ENCODE data around the gene NAT16. TPM values are rescaled to one million over a fixed set of nuclear protein-coding genes. Genes with fewer than 3 reads are reported as not detected.

Gene NAT16
- total RNA-seq, 1 donor from 2014 or later = 0.16 TPM

DNA sequence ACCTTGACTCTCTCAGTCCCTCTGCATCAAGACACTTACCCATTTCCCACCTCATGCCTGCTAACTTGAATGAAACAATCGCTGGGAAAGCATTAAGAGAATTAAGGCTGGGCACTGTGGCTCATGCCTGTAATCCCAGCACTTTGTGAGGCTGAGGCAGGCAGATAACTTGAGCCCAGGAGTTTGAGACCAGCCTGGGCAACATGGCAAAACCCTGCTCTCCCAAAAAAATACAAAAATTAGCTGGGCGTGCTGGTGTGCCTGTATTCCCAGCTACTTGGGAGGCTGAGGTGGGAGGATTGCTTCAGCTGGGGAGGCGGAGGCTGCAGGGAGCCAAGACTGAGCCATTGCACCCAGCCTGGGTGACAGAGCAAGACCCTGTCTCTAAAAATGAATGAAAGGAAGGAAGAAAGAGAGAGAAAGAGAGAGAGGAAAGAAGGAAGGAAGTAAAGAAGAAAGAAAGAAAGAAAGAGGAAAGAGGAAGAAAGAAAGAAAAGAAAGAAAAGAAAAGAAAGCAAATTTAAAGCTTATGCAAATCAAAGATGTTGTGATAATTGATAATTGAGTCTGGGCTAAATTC is 52.5 kb downstream of the NAT16 start:
- H3K27me3 ChIP-seq (ENCODE audit: insufficient read depth, low read length) = no peaks in the 10 kb centered on the region
- H3K9me3 ChIP-seq (ENCODE audit: insufficient read depth, low read depth, low read length) = no peaks in the 10 kb centered on the region
- DNase-seq (ENCODE audit: low read depth) (no peak), FAIRE-seq (no peak)
- H3K9ac ChIP-seq (ENCODE audit: low read length) = peak overlapping the region; percentile 93
- peaks cover 62% of the 10 kb centered on the region for H3K79me2 ChIP-seq (ENCODE audit: insufficient read depth, low read length)
- peak overlapping the region; percentile 98 for H3K4me2 ChIP-seq (ENCODE audit: low read length)
- H3K4me1 ChIP-seq (ENCODE audit: insufficient read depth, low read length) = peaks cover 71% of the 10 kb centered on the region
- peaks cover 34% of the 10 kb centered on the region for H3K4me1 Mint-ChIP-seq (ENCODE audit: low read depth, unreplicated experiment)
- H3K4me3 Mint-ChIP-seq (ENCODE audit: unreplicated experiment) = peak overlapping the region; percentile 99
- H3K27ac Mint-ChIP-seq (ENCODE audit: unreplicated experiment) = peak overlapping the region; percentile 97
- peak overlapping the region; percentile 96 for H3K4me3 ChIP-seq (ENCODE audit: insufficient read depth, low read depth, low read length)
- H3K36me3 Mint-ChIP-seq (ENCODE audit: low read depth, unreplicated experiment) = peaks cover 34% of the 10 kb centered on the region
- peaks cover 54% of the 10 kb centered on the region for H4K20me1 ChIP-seq (ENCODE audit: insufficient read depth, low read length)
- H3K9me3 Mint-ChIP-seq (ENCODE audit: unreplicated experiment) = peaks cover 2% of the 10 kb centered on the region
- H2AFZ ChIP-seq (ENCODE audit: low read depth, low read length) = no peak overlapping the region
- H3K36me3 ChIP-seq (ENCODE audit: insufficient read depth, low read length) = peaks cover 26% of the 10 kb centered on the region
- H3K27ac ChIP-seq (ENCODE audit: low read depth, low read length) = peak overlapping the region; percentile 97
- no peaks in the 10 kb centered on the region for H3K27me3 Mint-ChIP-seq (ENCODE audit: low read depth, unreplicated experiment)
- TF ChIP-seq, protein P1, sequence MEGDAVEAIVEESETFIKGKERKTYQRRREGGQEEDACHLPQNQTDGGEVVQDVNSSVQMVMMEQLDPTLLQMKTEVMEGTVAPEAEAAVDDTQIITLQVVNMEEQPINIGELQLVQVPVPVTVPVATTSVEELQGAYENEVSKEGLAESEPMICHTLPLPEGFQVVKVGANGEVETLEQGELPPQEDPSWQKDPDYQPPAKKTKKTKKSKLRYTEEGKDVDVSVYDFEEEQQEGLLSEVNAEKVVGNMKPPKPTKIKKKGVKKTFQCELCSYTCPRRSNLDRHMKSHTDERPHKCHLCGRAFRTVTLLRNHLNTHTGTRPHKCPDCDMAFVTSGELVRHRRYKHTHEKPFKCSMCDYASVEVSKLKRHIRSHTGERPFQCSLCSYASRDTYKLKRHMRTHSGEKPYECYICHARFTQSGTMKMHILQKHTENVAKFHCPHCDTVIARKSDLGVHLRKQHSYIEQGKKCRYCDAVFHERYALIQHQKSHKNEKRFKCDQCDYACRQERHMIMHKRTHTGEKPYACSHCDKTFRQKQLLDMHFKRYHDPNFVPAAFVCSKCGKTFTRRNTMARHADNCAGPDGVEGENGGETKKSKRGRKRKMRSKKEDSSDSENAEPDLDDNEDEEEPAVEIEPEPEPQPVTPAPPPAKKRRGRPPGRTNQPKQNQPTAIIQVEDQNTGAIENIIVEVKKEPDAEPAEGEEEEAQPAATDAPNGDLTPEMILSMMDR (IDR thresholded peaks at IDR 0.05; ENCODE audit: insufficient read depth, low read depth, low read length) = no peak
- no peak for TF ChIP-seq EZH2 (IDR thresholded peaks at IDR 0.05; ENCODE audit: insufficient read depth, low read length)

DNA sequence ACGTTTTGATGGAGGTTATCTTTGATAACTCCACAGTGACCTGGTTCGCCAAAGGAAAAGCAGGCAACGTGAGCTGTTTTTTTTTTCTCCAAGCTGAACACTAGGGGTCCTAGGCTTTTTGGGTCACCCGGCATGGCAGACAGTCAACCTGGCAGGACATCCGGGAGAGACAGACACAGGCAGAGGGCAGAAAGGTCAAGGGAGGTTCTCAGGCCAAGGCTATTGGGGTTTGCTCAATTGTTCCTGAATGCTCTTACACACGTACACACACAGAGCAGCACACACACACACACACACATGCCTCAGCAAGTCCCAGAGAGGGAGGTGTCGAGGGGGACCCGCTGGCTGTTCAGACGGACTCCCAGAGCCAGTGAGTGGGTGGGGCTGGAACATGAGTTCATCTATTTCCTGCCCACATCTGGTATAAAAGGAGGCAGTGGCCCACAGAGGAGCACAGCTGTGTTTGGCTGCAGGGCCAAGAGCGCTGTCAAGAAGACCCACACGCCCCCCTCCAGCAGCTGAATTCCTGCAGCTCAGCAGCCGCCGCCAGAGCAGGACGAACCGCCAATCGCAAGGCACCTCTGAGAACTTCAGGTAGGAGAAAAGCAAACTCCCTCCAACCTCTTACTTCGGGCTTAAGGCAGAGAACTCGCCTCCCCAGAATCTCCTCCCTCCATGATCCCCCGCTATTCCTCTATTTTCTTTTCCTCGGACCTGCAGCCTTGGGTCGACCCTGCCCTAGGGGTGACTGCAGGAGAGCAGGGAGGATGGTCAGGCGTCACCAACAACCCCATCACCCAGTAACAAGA is 53.2 kb downstream of the NAT16 start, which contains the start of gene SERPINE1:
Gene SERPINE1 (plus strand): TSS at position 454 of the 809 bp plus-strand sequence. CDS start 1,290 bp downstream, outside the sequence.
- Histone ChIP-seq H3K4me2 (ENCODE audit: low read length) (peak within 1 kb of the TSS; percentile 98), H3K9me3 (ENCODE audit: insufficient read depth, low read depth, low read length) (no peaks in the 10 kb centered on the region), H3K27me3 (ENCODE audit: insufficient read depth, low read length) (no peaks in the 10 kb centered on the region), H3K4me3 (ENCODE audit: insufficient read depth, low read depth, low read length) (peak within 1 kb of the TSS; percentile 96), H3K9ac (ENCODE audit: low read length) (peak within 1 kb of the TSS; percentile 93), H3K79me2 (ENCODE audit: insufficient read depth, low read length) (peaks cover 57% of the 10 kb centered on the region), H4K20me1 (ENCODE audit: insufficient read depth, low read length) (peaks cover 47% of the 10 kb centered on the region), H2AFZ (ENCODE audit: low read depth, low read length) (no peak within 1 kb of the TSS), H3K4me1 (ENCODE audit: insufficient read depth, low read length) (peaks cover 72% of the 10 kb centered on the region), H3K27ac (ENCODE audit: low read depth, low read length) (peak within 1 kb of the TSS; percentile 97), H3K36me3 (ENCODE audit: insufficient read depth, low read length) (peaks cover 22% of the 10 kb centered on the region)
- FAIRE-seq (peak; percentile 39), DNase-seq (ENCODE audit: low read depth) (peak; percentile 100)
- Mint-ChIP-seq H3K27ac (ENCODE audit: unreplicated experiment) (peak within 1 kb of the TSS; percentile 97), H3K4me1 (ENCODE audit: low read depth, unreplicated experiment) (peaks cover 40% of the 10 kb centered on the region), H3K27me3 (ENCODE audit: low read depth, unreplicated experiment) (no peaks in the 10 kb centered on the region), H3K4me3 (ENCODE audit: unreplicated experiment) (peak within 1 kb of the TSS; percentile 99), H3K9me3 (ENCODE audit: unreplicated experiment) (peaks cover 2% of the 10 kb centered on the region), H3K36me3 (ENCODE audit: low read depth, unreplicated experiment) (peaks cover 30% of the 10 kb centered on the region)
- TF ChIP-seq, protein P1 (IDR thresholded peaks at IDR 0.05; ENCODE audit: insufficient read depth, low read depth, low read length) = peak; percentile 36
- TF ChIP-seq EZH2 (IDR thresholded peaks at IDR 0.05; ENCODE audit: insufficient read depth, low read length) = no peak

Data from astrocyte (in vitro differentiated cells and primary cell).